T-helper 1 cell treated with Interleukin-12 subunit alpha and Interleukin-12 subunit beta and Interleukin-4 antibody, amounts not matched to agents 30 μg/mL and 1 μg/mL, for 36 hours (primary cell): ENCODE results near the gene ZHX3.

Source experiments
- H3K27ac Mint-ChIP-seq: one replicate; pipeline ENCODE4 v1.8.0; 2021; ENCODE audit warnings: mild to moderate bottlenecking, mixed read lengths
- H3K27me3 Mint-ChIP-seq: one replicate; pipeline ENCODE4 v1.8.0; 2021; ENCODE audit warnings: low read depth, mixed read lengths
- H3K36me3 Mint-ChIP-seq: one replicate; pipeline ENCODE4 v1.8.0; 2021; ENCODE audit warnings: low read depth, mixed read lengths
- H3K4me1 Mint-ChIP-seq: one replicate; pipeline ENCODE4 v1.8.0; 2021; ENCODE audit warnings: low read depth, mixed read lengths
- H3K4me3 Mint-ChIP-seq: one replicate; pipeline ENCODE4 v1.8.0; 2021; ENCODE audit warnings: mild to moderate bottlenecking, moderate library complexity, mixed read lengths
- H3K9me3 Mint-ChIP-seq: one replicate; pipeline ENCODE4 v1.8.0; 2021; ENCODE audit warnings: mixed read lengths

Gene ZHX3

DNA sequence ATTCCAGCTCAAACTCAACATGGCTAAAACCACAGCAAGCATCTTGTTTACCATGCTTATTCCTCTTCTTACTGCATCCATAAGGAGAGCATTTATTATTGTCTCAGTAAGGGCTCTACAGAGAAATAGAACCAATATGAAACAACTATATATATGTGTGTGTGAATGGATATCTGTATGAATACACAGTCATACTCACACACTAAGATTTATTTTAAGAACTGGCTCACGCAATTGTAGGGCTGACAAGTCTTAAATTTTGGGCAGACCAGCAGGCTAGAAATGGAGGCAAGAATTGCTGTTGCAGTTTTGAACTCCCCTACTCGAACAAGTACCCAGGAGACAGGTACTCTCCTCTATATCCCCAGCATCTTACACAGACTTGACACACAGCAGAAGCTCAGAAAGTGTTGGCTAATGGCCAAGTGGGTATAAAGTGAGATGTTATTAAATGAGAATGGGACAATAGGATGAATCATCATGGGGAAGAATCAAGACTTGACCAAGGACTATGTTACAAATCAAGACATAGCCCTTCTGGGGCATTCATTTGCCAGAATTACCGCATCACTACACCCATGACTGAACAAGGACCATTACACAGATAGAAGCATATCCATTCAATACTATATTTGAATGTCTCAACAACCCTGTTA, 13.0 kb downstream of the ZHX3 start:
- Mint-ChIP-seq H3K27me3 (no peaks in the 10 kb centered on the region), H3K36me3 (no peaks in the 10 kb centered on the region)

DNA sequence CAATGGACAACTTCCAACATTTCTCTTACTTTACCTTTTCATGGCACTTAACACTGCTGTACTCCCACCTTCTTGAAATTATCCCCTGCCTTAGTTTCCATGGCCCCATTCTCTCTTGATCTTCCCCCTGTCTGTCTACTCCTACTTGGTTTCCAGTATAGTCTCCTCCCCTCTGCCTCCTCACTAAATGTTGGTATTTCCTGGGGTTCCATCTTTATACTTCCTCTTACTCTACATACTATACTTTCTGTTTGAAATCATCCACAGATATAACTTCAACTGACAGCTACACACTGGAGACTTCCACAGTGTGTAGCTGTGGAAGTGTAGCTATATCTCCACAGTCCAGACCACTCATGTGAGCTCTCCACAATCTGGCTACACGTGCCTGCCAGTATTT, 13.5 kb downstream of the ZHX3 start:
- no peaks in the 10 kb centered on the region for H3K27me3 Mint-ChIP-seq

More for the DNA sequence above, 13.0 kb downstream of the ZHX3 start:
- no peaks in the 10 kb centered on the region for H3K9me3 Mint-ChIP-seq
- H3K4me1 Mint-ChIP-seq = no peaks in the 10 kb centered on the region
- H3K4me3 Mint-ChIP-seq = no peak overlapping the region
- no peak overlapping the region for H3K27ac Mint-ChIP-seq

DNA sequence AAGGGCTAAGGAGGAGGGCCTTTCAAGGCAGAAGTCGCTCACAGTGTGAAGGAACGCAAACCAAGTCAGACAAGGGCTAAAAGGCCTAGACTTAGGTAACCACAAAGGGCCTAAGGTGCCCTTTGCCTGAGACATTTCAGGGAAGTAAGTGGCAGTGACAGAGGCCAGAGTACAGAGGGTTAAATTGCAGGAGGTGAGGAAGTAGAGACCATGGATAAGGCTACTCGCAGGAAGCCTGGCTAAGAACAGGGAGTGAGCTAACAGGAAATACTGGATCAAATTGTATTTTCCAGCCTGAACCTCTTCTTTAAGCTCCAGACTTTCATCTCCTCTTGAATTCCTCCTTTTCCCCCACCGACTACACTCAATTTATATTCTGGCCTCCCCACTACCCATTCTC, 16.6 kb downstream of the ZHX3 start:
- H3K36me3 Mint-ChIP-seq = no peaks in the 10 kb centered on the region
- H3K27ac Mint-ChIP-seq = no peak overlapping the region
- H3K27me3 Mint-ChIP-seq = no peaks in the 10 kb centered on the region

More for the DNA sequence above, 13.5 kb downstream of the ZHX3 start:
- Mint-ChIP-seq H3K4me3 (no peak overlapping the region), H3K27ac (no peak overlapping the region), H3K36me3 (no peaks in the 10 kb centered on the region), H3K9me3 (no peaks in the 10 kb centered on the region), H3K4me1 (no peaks in the 10 kb centered on the region)

DNA sequence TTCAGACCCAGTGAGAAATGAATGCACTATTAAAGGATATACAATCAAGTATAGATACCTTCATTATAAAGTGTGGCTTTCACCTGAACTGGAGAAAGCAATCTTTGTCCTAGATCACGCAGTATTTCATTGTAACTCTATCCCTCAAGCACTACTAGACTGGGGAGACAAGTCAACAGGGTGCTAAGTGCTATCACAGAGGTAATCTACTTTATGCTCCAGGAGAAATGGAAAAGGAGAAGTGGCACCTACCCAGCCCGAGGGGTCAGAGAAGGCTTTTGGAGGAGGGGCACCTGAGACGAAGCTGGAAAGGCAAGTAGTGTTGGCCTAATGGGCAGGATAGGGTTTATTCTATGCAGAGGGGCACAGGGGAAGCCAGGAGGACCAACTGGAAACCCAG, 17.1 kb downstream of the ZHX3 start:
- Mint-ChIP-seq H3K36me3 (no peaks in the 10 kb centered on the region), H3K4me1 (no peaks in the 10 kb centered on the region), H3K9me3 (no peaks in the 10 kb centered on the region), H3K27me3 (no peaks in the 10 kb centered on the region), H3K4me3 (no peak overlapping the region), H3K27ac (no peak overlapping the region)

More for the DNA sequence above, 16.6 kb downstream of the ZHX3 start:
- no peaks in the 10 kb centered on the region for H3K4me1 Mint-ChIP-seq
- H3K9me3 Mint-ChIP-seq = no peaks in the 10 kb centered on the region
- no peak overlapping the region for H3K4me3 Mint-ChIP-seq

- Mint-ChIP-seq H3K4me3 (no peak overlapping the region), H3K9me3 (no peaks in the 10 kb centered on the region), H3K27me3 (no peaks in the 10 kb centered on the region), H3K27ac (no peak overlapping the region), H3K36me3 (no peaks in the 10 kb centered on the region), H3K4me1 (no peaks in the 10 kb centered on the region)
These were observed 17.6 kb downstream of the ZHX3 start for GRCh38 chr20:41299899-41300298.

DNA sequence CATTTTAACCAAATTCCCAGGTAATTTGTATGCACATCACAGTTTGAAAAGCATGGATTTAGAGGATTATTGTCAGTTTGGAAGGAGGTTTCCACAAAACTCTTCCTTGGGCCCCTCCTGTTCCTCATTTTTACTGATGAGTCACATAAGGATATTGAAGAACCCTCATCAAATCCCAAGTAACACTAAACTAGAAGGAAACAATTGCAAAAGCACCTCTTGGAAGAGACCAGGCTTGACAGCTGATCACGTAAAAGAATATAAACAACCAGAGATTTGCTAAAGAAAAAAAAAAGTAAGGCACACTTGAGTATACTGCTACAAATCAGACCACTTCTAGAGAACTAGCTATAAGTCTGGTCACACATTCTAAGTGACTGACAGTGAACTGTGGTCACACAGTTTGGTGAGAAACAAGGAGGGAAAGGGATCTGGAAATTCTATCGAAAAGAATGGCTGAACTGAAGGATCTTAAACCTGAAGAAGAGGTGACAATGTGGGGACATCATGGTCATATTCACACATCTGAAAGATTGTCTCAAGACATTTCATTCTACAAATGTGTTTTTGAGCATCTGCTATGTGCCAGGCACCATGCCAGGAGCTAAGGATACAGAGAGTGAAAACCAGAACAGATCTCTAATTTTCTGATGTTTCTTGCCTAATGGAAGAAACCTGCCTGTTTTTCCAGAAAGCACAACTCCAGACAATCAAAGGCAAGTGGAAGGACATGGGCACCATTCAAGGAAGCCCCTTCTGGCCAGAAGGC, 24.1 kb downstream of the ZHX3 start:
- no peaks in the 10 kb centered on the region for H3K36me3 Mint-ChIP-seq
- no peak overlapping the region for H3K27ac Mint-ChIP-seq
- H3K4me3 Mint-ChIP-seq = no peak overlapping the region

DNA sequence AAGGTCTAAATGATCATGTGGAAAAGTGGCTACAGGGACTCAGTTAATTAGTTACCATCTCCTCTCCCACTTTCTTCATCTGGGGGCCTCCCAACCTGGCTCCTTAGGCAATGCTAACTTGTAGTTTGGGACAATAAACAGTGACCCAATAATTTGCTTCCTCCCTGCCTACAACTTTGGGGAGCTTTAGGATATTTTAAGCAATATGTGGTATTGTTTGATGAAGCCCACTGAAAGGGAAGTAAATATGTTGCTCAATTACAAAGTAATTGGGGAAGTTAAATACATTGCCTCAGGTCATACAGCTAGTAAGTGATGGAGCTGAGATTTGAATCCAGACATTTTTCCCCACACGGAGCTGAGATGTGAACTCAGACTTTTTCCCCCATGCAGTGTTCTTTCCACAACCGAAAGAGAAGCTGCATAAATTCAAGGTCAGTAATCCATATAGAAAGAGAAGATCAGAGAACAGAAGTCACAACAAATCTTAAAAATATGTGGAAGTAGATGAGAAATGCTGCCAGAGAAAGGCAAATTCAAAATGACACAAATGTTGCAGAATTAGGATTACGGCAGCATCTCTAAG, 26.6 kb downstream of the ZHX3 start:
- Mint-ChIP-seq H3K4me3 (no peak overlapping the region), H3K27me3 (peaks cover 9% of the 10 kb centered on the region), H3K36me3 (peaks cover 5% of the 10 kb centered on the region), H3K27ac (no peak overlapping the region), H3K4me1 (no peaks in the 10 kb centered on the region), H3K9me3 (peaks cover 9% of the 10 kb centered on the region)

More for the DNA sequence above, 24.1 kb downstream of the ZHX3 start:
- H3K27me3 Mint-ChIP-seq = peaks cover 9% of the 10 kb centered on the region
- no peaks in the 10 kb centered on the region for H3K9me3 Mint-ChIP-seq
- no peaks in the 10 kb centered on the region for H3K4me1 Mint-ChIP-seq

DNA sequence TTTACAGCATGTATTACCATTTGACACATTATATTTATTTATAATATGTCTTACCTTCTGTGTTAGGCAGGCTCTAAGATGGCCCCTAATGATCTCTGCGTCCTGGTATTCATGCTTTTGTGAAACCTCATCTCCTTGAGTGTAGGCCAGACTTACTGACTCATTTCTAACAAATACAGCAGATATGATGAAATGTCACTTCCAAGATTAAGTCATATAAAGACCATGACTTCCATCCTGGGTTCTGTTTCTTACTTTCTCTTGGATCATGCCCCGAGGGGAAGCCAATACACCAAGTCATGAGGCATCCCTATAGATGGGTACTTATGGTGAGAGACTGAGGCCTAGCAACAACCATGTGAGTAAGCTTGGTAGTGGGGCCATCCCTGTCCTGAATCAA, 30.2 kb downstream of the ZHX3 start:
- H3K9me3 Mint-ChIP-seq = peaks cover 9% of the 10 kb centered on the region
- no peaks in the 10 kb centered on the region for H3K4me1 Mint-ChIP-seq
- no peak overlapping the region for H3K27ac Mint-ChIP-seq
- peaks cover 5% of the 10 kb centered on the region for H3K36me3 Mint-ChIP-seq
- no peak overlapping the region for H3K4me3 Mint-ChIP-seq
- peaks cover 4% of the 10 kb centered on the region for H3K27me3 Mint-ChIP-seq

GRCh38 chr20:41286240-41286851, 31.2 kb downstream of the ZHX3 start:
- Mint-ChIP-seq H3K4me1 (no peaks in the 10 kb centered on the region), H3K36me3 (peaks cover 5% of the 10 kb centered on the region), H3K4me3 (no peak overlapping the region), H3K9me3 (peaks cover 9% of the 10 kb centered on the region), H3K27ac (no peak overlapping the region), H3K27me3 (peaks cover 4% of the 10 kb centered on the region)

GRCh38 chr20:41279546-41280225, 37.8 kb downstream of the ZHX3 start:
- Mint-ChIP-seq H3K9me3 (no peaks in the 10 kb centered on the region), H3K27me3 (peaks cover under 1% of the 10 kb centered on the region), H3K27ac (no peak overlapping the region), H3K4me3 (no peak overlapping the region), H3K4me1 (no peaks in the 10 kb centered on the region), H3K36me3 (no peaks in the 10 kb centered on the region)

GRCh38 chr20:41278936-41279335, 38.6 kb downstream of the ZHX3 start:
- no peaks in the 10 kb centered on the region for H3K9me3 Mint-ChIP-seq
- H3K27me3 Mint-ChIP-seq = no peaks in the 10 kb centered on the region
- no peaks in the 10 kb centered on the region for H3K4me1 Mint-ChIP-seq
- H3K27ac Mint-ChIP-seq = no peak overlapping the region
- no peaks in the 10 kb centered on the region for H3K36me3 Mint-ChIP-seq
- H3K4me3 Mint-ChIP-seq = no peak overlapping the region

DNA sequence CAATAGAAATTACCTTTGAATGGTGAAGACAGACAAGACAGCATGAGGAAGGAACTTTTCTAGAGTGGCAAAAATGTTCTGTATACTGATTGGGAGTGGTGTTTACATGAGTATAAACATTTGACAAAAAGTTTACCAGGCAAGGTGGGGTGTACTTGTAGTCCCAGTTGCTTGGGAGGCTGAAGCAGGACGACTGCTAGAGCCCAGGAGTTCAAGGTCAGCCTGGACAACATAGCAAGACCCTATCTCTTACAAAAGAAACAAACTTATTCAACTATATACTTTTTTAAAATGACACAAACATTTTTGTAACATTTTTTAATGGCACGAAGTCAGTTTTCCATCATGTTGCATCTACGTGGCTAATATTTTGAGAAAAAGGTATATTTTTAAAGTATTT, 40.5 kb downstream of the ZHX3 start:
- H3K4me1 Mint-ChIP-seq = no peaks in the 10 kb centered on the region
- no peak overlapping the region for H3K4me3 Mint-ChIP-seq
- peaks cover 5% of the 10 kb centered on the region for H3K27me3 Mint-ChIP-seq
- no peaks in the 10 kb centered on the region for H3K9me3 Mint-ChIP-seq
- H3K27ac Mint-ChIP-seq = no peak overlapping the region
- H3K36me3 Mint-ChIP-seq = no peaks in the 10 kb centered on the region

DNA sequence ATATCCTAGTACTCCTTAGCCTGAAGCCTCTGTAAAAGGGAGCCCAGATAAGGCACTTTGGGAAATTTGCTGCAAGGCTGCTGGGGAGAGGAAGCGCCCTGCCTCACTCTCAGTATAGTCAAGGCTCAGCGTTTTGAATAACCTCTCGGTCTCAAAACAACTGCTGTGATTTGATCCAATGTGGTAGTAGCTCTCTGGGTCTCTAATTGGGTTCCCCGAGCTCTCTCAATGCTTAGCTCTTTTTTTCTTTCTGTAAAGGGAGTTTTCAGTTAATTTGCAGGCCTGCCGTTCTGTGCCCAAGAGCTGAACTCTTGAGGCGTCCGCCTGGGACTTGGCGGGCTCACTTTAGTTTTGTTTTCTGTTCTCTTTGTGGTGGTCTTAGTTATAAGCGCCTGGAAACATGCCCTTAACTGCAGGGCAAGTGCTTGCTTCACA, 41.2 kb downstream of the ZHX3 start:
- no peak overlapping the region for H3K4me3 Mint-ChIP-seq

DNA sequence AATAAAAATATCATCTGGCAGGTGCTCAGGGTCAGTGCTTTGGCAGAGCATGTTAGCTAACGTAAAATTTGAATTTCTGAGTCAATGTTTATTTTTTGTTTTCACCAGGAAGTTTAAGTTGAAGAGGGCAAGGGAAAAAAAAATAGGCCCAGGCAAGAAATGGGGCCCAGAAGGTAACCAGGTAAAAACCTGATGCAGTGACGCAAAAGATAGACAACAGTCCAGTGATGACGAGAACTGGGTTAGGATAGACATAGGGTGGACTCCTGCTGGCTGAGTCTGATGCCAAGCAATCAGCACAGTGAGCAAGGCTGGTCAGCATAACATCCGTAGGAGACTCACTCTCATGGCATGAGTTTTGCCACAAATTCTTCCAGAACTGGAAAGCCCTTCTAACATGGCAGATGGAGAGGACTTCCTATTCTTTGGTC, 42.2 kb downstream of the ZHX3 start:
- no peaks in the 10 kb centered on the region for H3K36me3 Mint-ChIP-seq
- H3K4me3 Mint-ChIP-seq = no peak overlapping the region
- peaks cover 5% of the 10 kb centered on the region for H3K27me3 Mint-ChIP-seq
- no peaks in the 10 kb centered on the region for H3K4me1 Mint-ChIP-seq
- no peaks in the 10 kb centered on the region for H3K9me3 Mint-ChIP-seq
- H3K27ac Mint-ChIP-seq = no peak overlapping the region

More for the DNA sequence above, 41.2 kb downstream of the ZHX3 start:
- H3K27me3 Mint-ChIP-seq = peaks cover 5% of the 10 kb centered on the region
- H3K27ac Mint-ChIP-seq = no peak overlapping the region
- no peaks in the 10 kb centered on the region for H3K9me3 Mint-ChIP-seq
- no peaks in the 10 kb centered on the region for H3K36me3 Mint-ChIP-seq
- H3K4me1 Mint-ChIP-seq = no peaks in the 10 kb centered on the region
